ENCODE data around the gene RHOB.
"Not testable (repeated sequence)": the region's sequence is repeated elsewhere in the genome, so short reads cannot be mapped to it uniquely, and the experiment has no call there.

RHOB gene

GRCh38 chr2:20476950-20477349 is 30.1 kb downstream of the RHOB start:
- DNase-seq, result no peak

GRCh38 chr2:20478961-20479360 is 32.1 kb downstream of the RHOB start:
- no peak for DNase-seq

GRCh38 chr2:20479835-20480234 is 33.0 kb downstream of the RHOB start:
- DNase-seq, result no peak

GRCh38 chr2:20480913-20481312 is 34.0 kb downstream of the RHOB start:
- DNase-seq, result no peak

GRCh38 chr2:20481798-20482405 is 35.0 kb downstream of the RHOB start:
- no peak for DNase-seq

GRCh38 chr2:20482725-20483124 is 35.9 kb downstream of the RHOB start:
- no peak for DNase-seq

- no peak for DNase-seq
Measured at GRCh38 chr2:20483194-20483895, 36.5 kb downstream of the RHOB start.

GRCh38 chr2:20484034-20484617 is 37.3 kb downstream of the RHOB start:
- DNase-seq, result no peak

- DNase-seq, result no peak
Measured at GRCh38 chr2:20484810-20485611, 38.1 kb downstream of the RHOB start.

- DNase-seq, result no peak
Measured at GRCh38 chr2:20485612-20486388, 38.9 kb downstream of the RHOB start.

GRCh38 chr2:20486571-20486970 is 39.7 kb downstream of the RHOB start:
- no peak for DNase-seq

GRCh38 chr2:20487030-20487391 is 40.1 kb downstream of the RHOB start:
- no peak for DNase-seq

- no peak for DNase-seq
Measured at GRCh38 chr2:20487392-20488174, 40.7 kb downstream of the RHOB start.

GRCh38 chr2:20488201-20488641 is 41.3 kb downstream of the RHOB start:
- no peak for DNase-seq

- no peak for DNase-seq
Measured at GRCh38 chr2:20488782-20489181, 41.9 kb downstream of the RHOB start.

- no peak for DNase-seq
Measured at GRCh38 chr2:20490300-20491181, 43.7 kb downstream of the RHOB start.

GRCh38 chr2:20491739-20492531 is 45.1 kb downstream of the RHOB start:
- DNase-seq, result no peak

GRCh38 chr2:20493095-20493494 is 46.2 kb downstream of the RHOB start:
- not testable (repeated sequence) for DNase-seq

GRCh38 chr2:20494241-20494640 is 47.4 kb downstream of the RHOB start:
- no peak for DNase-seq

All from T-helper 9 cell (primary cell).